22Rv1 (cell line): Measurements from ENCODE around the gene THBS4.

Source experiments
- H3K27ac ChIP-seq: fragments of 450-650 bp; 2 replicates; pipeline ENCODE4 v1.5.1; 2017
- CTCF ChIP-seq: fragments of 450-650 bp; IDR thresholded peaks from 2 replicates; pipeline ENCODE4 v1.5.1; 2017; ENCODE audit warnings: mild to moderate bottlenecking
- ZFX ChIP-seq: fragments of 450-650 bp; IDR thresholded peaks from 2 replicates; pipeline ENCODE4 v1.6.1; 2017; ENCODE audit warnings: antibody characterized with exemption, borderline replicate concordance

Gene THBS4

GRCh38 chr5:80122579-80122978, 87.4 kb downstream of the THBS4 start:
- TF ChIP-seq ZFX (no peak), CTCF (no peak)
- no peak overlapping the region for H3K27ac ChIP-seq

- H3K27ac ChIP-seq = no peak overlapping the region
- TF ChIP-seq CTCF (no peak), ZFX (no peak)
Measured at GRCh38 chr5:80124121-80124918, 89.2 kb downstream of the THBS4 start.

GRCh38 chr5:80125022-80125961, 90.1 kb downstream of the THBS4 start:
- TF ChIP-seq ZFX = no peak
- no peak for TF ChIP-seq CTCF
- H3K27ac ChIP-seq = no peak overlapping the region

- TF ChIP-seq CTCF (no peak), ZFX (no peak)
Measured at GRCh38 chr5:80125962-80126480, 90.9 kb downstream of the THBS4 start.

GRCh38 chr5:80127116-80127552, 92.0 kb downstream of the THBS4 start:
- no peak for TF ChIP-seq CTCF
- no peak for TF ChIP-seq ZFX
- H3K27ac ChIP-seq = no peak overlapping the region

More at GRCh38 chr5:80125962-80126480, 90.9 kb downstream of the THBS4 start:
- no peak overlapping the region for H3K27ac ChIP-seq

- H3K27ac ChIP-seq = no peak overlapping the region
- TF ChIP-seq ZFX = no peak
- TF ChIP-seq CTCF = no peak
Measured at GRCh38 chr5:80128141-80128540, 93.0 kb downstream of the THBS4 start.
